GM10266 (cell line): ENCODE results near the gene SCD5.

ENCODE experiments used
- DNase-seq: peaks from one replicate; pipeline ENCODE4 v3.0.0; 2012; ENCODE audit errors: extremely low spot score
- TF ChIP-seq, protein P1 (sequence below): IDR thresholded peaks from 2 replicates; pipeline ENCODE4 v1.5.1; 2012; ENCODE audit warnings: mild to moderate bottlenecking, low read depth; ENCODE audit not compliant: control insufficient read depth, insufficient read depth; ENCODE audit errors: missing control alignments

Gene SCD5

DNA sequence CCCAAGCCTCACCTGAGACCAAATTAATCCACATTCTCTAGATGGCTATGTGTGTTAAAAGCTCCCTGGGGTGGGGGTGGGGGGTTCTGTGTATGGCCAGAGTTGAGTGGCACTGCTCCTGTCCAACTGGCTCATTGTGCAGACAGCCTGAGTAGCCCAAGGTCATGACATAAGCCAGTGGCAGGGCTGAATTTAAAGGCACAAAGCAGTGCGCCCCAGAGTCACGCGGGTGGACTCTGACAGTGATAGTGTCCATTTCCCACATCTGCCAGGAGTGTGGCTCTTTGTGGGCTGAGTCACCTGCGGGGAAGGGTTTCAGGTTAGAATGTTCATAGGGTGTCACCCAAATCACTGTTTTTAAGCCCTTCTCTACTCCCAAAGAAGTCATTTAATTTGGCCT is 45.4 kb downstream of the SCD5 start:
- TF ChIP-seq, protein P1, sequence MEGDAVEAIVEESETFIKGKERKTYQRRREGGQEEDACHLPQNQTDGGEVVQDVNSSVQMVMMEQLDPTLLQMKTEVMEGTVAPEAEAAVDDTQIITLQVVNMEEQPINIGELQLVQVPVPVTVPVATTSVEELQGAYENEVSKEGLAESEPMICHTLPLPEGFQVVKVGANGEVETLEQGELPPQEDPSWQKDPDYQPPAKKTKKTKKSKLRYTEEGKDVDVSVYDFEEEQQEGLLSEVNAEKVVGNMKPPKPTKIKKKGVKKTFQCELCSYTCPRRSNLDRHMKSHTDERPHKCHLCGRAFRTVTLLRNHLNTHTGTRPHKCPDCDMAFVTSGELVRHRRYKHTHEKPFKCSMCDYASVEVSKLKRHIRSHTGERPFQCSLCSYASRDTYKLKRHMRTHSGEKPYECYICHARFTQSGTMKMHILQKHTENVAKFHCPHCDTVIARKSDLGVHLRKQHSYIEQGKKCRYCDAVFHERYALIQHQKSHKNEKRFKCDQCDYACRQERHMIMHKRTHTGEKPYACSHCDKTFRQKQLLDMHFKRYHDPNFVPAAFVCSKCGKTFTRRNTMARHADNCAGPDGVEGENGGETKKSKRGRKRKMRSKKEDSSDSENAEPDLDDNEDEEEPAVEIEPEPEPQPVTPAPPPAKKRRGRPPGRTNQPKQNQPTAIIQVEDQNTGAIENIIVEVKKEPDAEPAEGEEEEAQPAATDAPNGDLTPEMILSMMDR = no peak
- DNase-seq = no peak

DNA sequence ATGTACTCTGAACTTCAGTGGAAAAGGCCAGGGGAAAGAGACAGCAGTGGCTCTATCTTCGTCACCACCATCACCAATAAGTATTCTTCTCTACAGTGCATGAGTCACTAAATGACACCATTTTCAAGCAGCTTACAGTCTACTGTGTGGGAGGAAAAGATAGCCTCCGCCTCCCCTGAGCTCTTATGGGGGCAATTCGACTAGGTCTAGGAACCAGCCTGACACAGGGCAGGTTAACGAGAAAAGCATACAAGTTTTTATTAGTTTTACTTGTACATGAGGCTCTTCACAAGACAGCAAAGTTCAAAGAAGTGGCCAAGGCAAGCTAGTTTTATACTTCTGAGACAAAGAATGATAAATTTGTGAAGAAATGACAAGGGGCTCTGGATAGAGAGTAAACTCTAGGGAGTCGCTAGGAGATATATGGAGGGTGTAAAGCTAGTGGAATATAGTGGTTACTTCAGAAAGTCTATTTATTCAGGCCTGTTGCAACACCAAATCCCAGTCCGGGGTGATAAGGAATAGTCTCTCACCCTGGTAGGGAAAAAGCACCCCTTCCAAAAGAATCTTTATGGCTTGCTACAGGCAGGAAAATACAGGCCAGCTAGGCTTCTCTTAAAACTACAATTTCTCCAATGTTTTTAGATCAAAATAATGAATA is 49.7 kb downstream of the SCD5 start:
- no peak for DNase-seq
- TF ChIP-seq, protein P1 = no peak

DNA sequence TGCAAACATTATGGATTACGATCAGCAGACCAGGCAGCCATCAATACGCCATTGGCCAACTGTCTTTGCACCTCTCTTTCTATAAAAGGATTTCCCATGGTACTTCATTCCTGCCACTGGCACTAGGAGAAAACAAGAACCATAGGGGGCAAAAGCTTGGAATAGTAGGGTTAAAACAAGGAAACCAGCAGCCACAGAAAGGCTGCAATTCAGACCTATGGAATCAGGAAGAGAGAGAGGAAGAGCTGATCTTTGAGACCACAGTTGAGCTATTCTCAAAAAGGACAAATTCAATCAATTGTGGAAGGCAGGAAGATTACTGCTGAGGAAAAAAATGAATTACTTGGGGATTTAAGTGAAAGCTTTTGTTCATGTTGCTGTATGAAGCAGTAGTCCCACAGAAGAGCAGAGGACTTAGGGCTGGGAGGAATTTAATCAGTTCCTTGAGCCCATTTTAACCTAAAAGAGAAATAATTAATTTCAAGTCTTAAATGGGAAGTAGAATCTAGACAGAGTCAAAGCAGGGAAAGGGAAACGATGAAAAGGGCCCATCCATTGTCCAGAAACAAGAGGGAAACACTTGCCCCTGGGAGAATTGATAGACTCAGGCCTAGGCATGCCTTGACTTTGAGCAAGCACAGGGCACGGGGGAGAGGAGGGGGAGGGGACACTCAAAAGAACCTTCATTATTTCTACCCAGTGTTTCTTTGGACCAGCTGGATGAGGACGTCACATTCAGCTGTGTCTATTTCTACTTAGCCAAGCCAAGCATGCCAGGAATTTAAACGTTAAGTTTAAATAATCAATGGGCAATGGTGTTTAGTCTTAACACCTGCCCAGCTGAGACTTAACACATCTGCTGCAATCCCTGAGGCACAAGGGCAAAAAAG is 50.7 kb downstream of the SCD5 start:
- no peak for DNase-seq

DNA sequence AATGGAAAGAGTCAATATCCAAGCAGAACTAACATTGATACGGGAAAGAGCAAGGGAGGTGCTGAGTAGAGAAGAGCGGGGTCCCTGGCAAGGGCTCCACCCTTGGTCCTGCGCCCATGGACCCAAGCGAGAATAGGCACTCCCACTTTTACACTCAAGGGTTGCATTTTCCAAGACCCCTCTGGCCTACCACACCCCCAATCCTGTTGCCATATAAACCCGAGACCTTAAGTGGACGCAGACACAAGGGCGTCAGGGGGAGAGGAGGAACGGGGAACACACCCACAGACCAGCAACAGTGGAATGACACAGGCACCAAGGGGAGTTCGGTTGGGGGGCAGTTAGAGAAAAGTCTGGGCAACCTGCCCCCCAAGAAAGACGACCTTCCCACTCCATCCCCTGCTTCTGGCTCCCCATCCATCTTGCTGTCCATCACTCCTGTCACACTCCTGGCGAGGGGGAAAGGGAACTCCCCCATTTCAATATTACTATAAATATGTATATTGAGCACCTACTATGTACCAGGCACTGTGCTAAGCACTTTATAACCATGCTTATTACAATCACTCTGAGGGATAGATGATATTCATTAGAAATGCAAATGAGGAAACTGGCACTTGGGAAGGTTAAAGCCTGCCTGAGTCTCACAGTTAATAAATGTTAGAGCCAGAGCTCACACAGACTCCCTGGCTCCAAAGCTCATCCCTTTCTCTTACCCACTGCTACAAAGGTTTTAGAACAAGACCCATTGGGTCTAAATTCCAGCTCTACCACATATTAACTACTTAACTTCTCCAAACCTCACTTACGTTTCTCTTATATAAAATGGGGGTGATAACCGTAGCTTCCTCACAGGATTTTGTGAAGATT is 51.7 kb downstream of the SCD5 start:
- TF ChIP-seq, protein P1 = no peak
- no peak for DNase-seq

More for the DNA sequence above, 50.7 kb downstream of the SCD5 start:
- TF ChIP-seq, protein P1 = no peak

DNA sequence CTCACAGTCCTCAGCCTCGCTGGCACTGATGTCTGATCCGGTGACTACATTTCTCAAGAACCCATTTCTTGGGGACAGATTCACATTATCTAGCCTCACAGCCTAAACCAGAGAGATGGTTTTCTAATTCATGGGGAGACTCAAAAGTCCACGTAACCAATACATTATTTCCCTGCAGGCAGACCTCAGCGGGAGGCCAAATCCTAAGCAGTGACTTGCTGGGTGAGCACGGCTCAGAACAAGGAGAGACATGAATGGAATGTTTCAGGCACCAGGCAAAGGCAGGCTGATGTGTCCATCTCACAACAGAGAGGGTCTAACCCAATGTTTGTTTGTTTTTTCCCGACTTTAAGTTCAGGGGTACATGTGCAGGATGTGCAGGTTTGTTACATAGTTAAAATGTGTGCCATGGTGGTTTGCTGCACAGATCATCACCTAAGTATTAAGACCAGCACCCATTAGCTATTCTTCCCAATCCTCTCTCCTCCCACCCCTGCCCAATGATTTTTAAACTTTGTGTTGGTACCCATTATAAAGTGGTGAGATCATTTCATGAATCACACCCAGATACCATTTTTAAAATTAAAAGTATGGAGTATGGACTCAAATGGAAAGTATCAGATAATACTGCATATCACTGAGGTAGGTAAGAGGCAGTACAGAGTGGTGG is 53.3 kb downstream of the SCD5 start:
- no peak for DNase-seq
- TF ChIP-seq, protein P1 = no peak

DNA sequence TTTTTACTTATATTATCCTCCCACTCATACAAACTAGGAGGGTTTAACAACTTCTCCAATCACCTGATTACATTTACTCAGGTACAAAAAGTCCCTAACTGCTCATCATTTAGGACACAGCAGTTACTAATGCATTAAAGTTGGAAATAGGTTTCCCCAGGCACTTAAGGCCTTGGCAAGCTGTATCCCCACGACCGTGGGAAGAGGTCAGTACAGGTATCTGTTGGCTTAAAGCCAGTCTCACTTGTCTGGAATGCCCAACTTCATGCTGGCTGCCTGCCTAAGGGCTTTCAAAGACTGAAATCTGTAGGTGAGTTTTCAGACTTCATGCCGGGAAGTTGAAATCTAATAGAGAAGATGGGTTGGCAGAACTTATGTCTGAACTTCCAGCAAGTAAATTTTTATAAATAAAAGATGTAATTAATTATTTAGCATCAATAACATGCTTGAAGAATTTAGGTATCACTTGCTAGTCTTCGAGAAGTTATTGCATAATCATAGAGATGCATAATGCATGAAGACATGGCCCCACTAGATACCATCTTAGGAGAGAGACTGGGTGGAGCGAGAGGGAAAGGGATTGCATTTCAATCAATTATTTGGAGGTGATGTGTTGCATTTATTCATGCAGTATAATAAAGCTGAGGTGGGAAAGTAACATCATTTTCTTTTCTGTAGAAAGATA is 54.2 kb downstream of the SCD5 start:
- TF ChIP-seq, protein P1 = no peak
- DNase-seq = no peak
